ENCODE results near the gene USP47. TPM values are rescaled to one million over a fixed set of nuclear protein-coding genes. Genes with fewer than 3 reads are reported as not detected.

The USP47 gene
- total RNA-seq, 4 donors from 2014 or later: 61.0 to 83.3 (median 72.8) TPM

- DNase-seq (ENCODE audit: low spot score) (no peak), ATAC-seq (ENCODE audit: low FRiP score) (no peak)
- no peak for TF ChIP-seq CTCF (IDR thresholded peaks at IDR 0.05)
Observed at GRCh38 chr11:11963842-11964773, 122.3 kb downstream of the USP47 start.

GRCh38 chr11:11964774-11965150, 123.0 kb downstream of the USP47 start:
- DNase-seq (ENCODE audit: low spot score): no peak
- TF ChIP-seq CTCF (IDR thresholded peaks at IDR 0.05): no peak
- ATAC-seq (ENCODE audit: low FRiP score): no peak

- no peak for DNase-seq (ENCODE audit: low spot score)
- TF ChIP-seq CTCF (IDR thresholded peaks at IDR 0.05): no peak
- ATAC-seq (ENCODE audit: low FRiP score): no peak
Observed at GRCh38 chr11:11965192-11965591, 123.4 kb downstream of the USP47 start.

GRCh38 chr11:11965656-11966353, 124.0 kb downstream of the USP47 start:
- TF ChIP-seq CTCF (IDR thresholded peaks at IDR 0.05): no peak
- ATAC-seq (ENCODE audit: low FRiP score) (no peak), DNase-seq (ENCODE audit: low spot score) (no peak)

- DNase-seq (ENCODE audit: low spot score) (no peak), ATAC-seq (ENCODE audit: low FRiP score) (no peak)
- no peak for TF ChIP-seq CTCF (IDR thresholded peaks at IDR 0.05)
Observed at GRCh38 chr11:11966354-11966741, 124.6 kb downstream of the USP47 start.

GRCh38 chr11:11966826-11967668, 125.3 kb downstream of the USP47 start:
- ATAC-seq (ENCODE audit: low FRiP score): no peak
- no peak for TF ChIP-seq CTCF (IDR thresholded peaks at IDR 0.05)
- DNase-seq (ENCODE audit: low spot score): peak; percentile 53

Measured in omental fat pad (tissue), 4 donors.